Nephron progenitor cell (in vitro differentiated cells): ENCODE measurements around the gene SPECC1L.
A peak's percentile ranks its signal among the peaks of the same experiment; 100 is the strongest.

Experiments
- DNase-seq: peaks from one replicate; pipeline ENCODE4 v3.0.0; 2021
- H3K27ac Mint-ChIP-seq: 2 replicates; pipeline ENCODE4 v1.8.0; 2021; ENCODE audit warnings: mild to moderate bottlenecking, moderate library complexity, mixed read lengths
- H3K27me3 Mint-ChIP-seq: 2 replicates; pipeline ENCODE4 v1.8.0; 2021; ENCODE audit warnings: mild to moderate bottlenecking, low read depth, mixed read lengths; ENCODE audit not compliant: poor library complexity
- H3K36me3 Mint-ChIP-seq: 2 replicates; pipeline ENCODE4 v1.8.0; 2021; ENCODE audit warnings: low read depth, mixed read lengths
- H3K4me1 Mint-ChIP-seq: 2 replicates; pipeline ENCODE4 v1.8.0; 2021; ENCODE audit warnings: mixed read lengths
- H3K4me3 Mint-ChIP-seq: 2 replicates; pipeline ENCODE4 v1.8.0; 2021; ENCODE audit warnings: mild to moderate bottlenecking, moderate library complexity, mixed read lengths
- H3K9me3 Mint-ChIP-seq: 2 replicates; pipeline ENCODE4 v1.8.0; 2021; ENCODE audit warnings: mild to moderate bottlenecking, moderate library complexity, mixed read lengths
- TF ChIP-seq, protein P1 (sequence below): fragments of 200-600 bp; sonication (generic); IDR thresholded peaks from 2 replicates; pipeline ENCODE4 v1.5.0; 2021; ENCODE audit warnings: antibody characterized with exemption

The SPECC1L gene

DNA sequence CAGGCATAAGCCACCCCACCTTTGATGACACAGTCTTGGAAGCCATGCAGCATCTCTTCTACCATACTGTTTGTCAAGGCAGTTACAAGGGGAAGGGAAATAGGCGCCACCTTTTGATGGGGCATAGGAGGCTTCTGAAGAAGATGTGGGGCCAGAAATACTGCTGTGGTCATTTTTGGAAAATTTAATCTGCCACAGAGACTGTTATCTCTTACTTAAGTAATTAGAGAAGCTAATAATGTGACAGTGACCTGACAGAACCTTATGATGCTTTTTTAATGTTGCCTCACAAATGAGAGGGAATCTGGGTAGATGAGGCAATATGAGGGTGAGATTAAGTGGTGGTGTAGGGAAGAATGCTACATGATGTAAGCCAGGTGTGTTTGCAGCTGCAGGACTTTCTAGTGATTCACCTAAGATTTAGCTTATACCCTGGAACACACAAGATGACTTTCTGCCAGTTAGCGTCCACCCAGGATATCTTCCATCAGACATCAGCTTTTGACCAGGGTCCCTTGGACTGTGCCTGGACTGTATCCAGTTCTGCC, 122.5 kb downstream of the SPECC1L start:
- Mint-ChIP-seq H3K9me3 (no peaks in the 10 kb centered on the region), H3K36me3 (peaks cover 44% of the 10 kb centered on the region), H3K4me1 (peaks cover 23% of the 10 kb centered on the region), H3K27me3 (no peaks in the 10 kb centered on the region), H3K4me3 (no peak overlapping the region), H3K27ac (no peak overlapping the region)
- TF ChIP-seq, protein P1, sequence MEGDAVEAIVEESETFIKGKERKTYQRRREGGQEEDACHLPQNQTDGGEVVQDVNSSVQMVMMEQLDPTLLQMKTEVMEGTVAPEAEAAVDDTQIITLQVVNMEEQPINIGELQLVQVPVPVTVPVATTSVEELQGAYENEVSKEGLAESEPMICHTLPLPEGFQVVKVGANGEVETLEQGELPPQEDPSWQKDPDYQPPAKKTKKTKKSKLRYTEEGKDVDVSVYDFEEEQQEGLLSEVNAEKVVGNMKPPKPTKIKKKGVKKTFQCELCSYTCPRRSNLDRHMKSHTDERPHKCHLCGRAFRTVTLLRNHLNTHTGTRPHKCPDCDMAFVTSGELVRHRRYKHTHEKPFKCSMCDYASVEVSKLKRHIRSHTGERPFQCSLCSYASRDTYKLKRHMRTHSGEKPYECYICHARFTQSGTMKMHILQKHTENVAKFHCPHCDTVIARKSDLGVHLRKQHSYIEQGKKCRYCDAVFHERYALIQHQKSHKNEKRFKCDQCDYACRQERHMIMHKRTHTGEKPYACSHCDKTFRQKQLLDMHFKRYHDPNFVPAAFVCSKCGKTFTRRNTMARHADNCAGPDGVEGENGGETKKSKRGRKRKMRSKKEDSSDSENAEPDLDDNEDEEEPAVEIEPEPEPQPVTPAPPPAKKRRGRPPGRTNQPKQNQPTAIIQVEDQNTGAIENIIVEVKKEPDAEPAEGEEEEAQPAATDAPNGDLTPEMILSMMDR = no peak
- DNase-seq = no peak

DNA sequence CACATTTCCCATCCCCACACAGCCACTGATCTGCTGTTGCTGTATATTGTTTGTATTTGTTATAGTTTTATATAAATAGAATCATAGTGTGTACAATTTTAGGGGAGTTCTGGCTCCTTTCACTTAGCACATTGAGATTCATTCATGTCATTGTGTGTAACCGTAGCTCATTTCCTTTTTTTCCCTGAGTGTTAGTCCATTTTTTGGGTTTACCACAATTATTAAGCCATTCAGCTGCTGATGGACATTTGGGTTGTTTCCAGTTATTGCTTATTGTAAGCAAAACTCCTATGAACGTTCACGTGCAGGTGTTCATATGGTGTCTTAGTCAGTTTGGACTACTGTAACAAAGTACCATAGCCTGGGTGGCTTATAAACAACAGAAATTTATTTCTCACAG, 123.2 kb downstream of the SPECC1L start:
- no peaks in the 10 kb centered on the region for H3K27me3 Mint-ChIP-seq
- TF ChIP-seq, protein P1 = no peak
- H3K4me1 Mint-ChIP-seq = peaks cover 28% of the 10 kb centered on the region
- peaks cover 49% of the 10 kb centered on the region for H3K36me3 Mint-ChIP-seq
- H3K9me3 Mint-ChIP-seq = no peaks in the 10 kb centered on the region
- H3K27ac Mint-ChIP-seq = no peak overlapping the region
- no peak overlapping the region for H3K4me3 Mint-ChIP-seq
- no peak for DNase-seq

DNA sequence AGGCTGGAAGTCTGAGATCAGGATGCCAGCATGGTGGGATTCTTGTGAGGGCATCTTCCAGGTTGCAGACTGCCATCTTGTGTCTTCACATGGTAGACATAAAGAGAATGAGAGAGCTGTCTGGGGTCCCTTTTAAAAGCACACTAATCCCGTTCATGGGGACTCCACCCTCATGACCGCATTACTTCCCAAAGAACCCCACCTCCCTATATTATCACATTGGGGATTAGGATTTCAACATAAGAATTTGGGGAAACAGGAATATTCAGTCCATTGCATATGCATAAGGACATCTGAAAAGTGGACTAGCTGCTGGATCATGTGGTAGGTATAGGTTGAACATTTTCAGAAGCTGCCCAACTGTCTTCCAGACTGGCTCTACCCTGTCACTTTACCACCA, 123.6 kb downstream of the SPECC1L start:
- H3K4me3 Mint-ChIP-seq = no peak overlapping the region
- H3K4me1 Mint-ChIP-seq = peaks cover 29% of the 10 kb centered on the region
- H3K36me3 Mint-ChIP-seq = peaks cover 47% of the 10 kb centered on the region
- no peak overlapping the region for H3K27ac Mint-ChIP-seq
- no peak for DNase-seq
- no peaks in the 10 kb centered on the region for H3K27me3 Mint-ChIP-seq
- TF ChIP-seq, protein P1 = no peak
- no peaks in the 10 kb centered on the region for H3K9me3 Mint-ChIP-seq

DNA sequence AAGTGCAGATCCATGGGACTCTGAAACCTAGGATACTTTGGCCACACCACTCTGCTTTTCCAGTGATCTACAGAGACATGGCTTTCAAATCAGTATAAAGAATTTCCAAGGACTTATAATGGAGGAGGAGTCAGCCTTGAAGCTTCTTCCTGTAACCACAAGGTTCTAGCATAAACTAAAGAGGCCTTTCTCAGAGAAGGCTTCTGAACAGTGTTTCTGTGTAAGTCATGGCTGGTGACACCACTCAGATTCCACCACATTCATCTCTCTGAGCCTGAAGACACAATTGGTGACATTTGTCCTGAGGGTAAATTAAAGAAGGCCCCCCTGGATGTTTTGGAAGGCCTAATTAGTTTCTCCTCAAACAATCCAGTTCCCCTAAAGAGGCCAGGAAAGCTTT, 127.8 kb downstream of the SPECC1L start:
- H3K27me3 Mint-ChIP-seq = no peaks in the 10 kb centered on the region
- no peak overlapping the region for H3K27ac Mint-ChIP-seq
- H3K4me3 Mint-ChIP-seq = no peak overlapping the region
- TF ChIP-seq, protein P1 = no peak
- no peak for DNase-seq
- H3K4me1 Mint-ChIP-seq = peaks cover 37% of the 10 kb centered on the region
- no peaks in the 10 kb centered on the region for H3K9me3 Mint-ChIP-seq
- H3K36me3 Mint-ChIP-seq = peaks cover 63% of the 10 kb centered on the region

DNA sequence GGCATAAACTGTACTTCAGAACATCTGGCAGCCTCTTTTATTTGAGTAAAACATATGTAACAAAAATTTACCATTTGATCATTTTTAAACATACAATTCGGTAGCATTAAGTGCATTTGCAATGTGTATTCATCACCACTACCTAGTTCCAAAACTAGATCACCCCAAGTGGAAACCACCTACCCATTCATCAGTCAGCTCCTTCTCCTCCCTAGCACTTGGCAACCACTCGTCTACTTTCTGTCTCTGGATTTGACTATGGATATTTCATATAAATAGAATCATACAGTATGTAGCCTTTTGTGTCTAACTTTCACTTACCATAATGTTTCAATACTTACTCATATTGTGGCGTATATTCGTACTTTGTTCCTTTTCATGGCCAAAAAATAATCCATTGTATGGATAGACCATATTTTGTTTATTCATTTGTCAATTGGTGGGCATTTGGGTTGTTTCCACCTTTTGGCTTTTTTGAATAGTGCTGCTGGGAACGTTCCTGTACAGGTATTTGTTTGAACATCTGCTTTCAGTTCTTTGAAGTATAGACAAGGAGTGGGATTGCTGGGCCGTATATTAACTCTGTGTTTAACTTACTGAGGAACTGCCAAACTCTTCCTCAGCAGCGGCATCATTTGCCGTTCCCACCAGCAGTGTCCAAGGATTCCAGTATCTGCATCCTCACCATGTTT, 129.5 kb downstream of the SPECC1L start:
- TF ChIP-seq, protein P1 = no peak
- Mint-ChIP-seq H3K4me3 (no peak overlapping the region), H3K36me3 (peaks cover 73% of the 10 kb centered on the region), H3K27ac (peak overlapping the region; percentile 58), H3K27me3 (no peaks in the 10 kb centered on the region), H3K4me1 (peaks cover 38% of the 10 kb centered on the region), H3K9me3 (no peaks in the 10 kb centered on the region)
- no peak for DNase-seq
